ENCODE data around the gene WRAP73.
"Not testable (repeated sequence)": the region's sequence is repeated elsewhere in the genome, so short reads cannot be mapped to it uniquely, and the experiment has no call there.

The WRAP73 gene

DNA sequence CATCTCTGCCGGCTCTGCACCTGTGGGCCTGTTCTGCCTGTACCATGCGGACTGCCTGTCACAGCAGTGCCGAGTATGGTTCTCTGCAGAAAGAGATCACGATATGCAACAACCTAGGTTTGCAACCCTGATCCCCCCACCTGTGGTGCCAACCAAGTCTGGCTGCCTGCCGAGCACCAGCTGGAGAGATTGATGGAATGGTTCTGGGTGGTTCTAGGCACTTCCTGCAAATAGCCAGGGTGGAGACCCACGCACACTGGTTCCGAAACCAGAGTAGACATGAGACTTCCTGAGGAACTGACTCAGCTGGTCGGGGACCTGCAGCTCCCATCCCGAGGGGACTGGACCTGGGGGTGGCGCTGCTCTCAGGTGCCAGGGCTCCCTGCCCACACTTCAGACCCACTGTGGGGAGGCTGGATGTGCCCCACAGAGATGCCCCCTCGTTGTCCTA lies 19.7 kb downstream of the WRAP73 start:
- no peak for DNase-seq (ENCODE audit: low spot score)

DNA sequence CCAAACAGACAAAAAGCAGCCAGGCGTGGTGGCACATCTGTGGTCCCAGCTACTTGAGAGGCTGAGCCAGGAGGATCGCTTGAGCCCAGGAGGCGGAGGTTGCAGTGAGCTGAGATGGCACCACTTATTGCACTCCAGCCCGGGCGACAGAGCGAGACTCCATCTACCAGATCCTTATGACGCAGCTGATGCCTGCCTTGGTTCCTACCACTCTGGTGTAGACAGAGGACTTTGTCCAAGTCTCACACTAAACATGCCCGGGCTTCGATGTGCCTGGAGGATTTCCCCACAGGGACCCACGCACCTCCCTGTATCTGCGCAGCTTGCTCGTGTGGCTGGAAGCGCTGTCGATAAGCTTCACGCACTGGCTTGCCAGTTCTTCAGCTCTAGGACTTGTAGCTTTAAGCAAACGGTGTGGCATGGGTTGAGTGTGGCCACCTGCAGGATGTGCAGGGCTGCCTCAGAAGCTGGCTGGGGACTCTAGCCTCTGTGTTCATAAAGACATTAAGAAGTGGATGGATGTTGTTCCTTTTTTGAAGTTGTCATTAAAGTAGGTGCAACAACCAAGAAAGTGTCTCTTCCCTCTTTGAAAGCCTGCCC lies 20.2 kb downstream of the WRAP73 start:
- no peak for DNase-seq (ENCODE audit: low spot score)

DNA sequence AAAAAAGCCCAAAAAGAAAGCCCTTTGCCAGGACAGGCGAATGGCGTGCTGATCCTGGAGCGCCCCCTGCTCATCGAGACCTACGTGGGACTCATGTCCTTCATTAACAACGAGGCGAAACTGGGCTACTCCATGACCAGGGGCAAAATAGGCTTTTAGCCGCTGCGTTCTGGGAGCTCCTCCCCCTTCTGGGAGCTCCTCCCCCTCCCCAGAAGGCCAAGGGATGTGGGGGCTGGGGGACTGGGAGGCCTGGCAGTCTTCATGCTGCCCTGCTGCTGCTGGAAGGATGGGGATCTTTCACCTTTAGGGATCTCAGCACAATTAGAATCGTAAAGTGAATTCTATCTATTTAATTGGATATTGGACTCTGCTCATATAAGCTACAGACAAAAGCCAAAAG lies 21.5 kb downstream of the WRAP73 start:
- DNase-seq (ENCODE audit: low spot score) = no peak

DNA sequence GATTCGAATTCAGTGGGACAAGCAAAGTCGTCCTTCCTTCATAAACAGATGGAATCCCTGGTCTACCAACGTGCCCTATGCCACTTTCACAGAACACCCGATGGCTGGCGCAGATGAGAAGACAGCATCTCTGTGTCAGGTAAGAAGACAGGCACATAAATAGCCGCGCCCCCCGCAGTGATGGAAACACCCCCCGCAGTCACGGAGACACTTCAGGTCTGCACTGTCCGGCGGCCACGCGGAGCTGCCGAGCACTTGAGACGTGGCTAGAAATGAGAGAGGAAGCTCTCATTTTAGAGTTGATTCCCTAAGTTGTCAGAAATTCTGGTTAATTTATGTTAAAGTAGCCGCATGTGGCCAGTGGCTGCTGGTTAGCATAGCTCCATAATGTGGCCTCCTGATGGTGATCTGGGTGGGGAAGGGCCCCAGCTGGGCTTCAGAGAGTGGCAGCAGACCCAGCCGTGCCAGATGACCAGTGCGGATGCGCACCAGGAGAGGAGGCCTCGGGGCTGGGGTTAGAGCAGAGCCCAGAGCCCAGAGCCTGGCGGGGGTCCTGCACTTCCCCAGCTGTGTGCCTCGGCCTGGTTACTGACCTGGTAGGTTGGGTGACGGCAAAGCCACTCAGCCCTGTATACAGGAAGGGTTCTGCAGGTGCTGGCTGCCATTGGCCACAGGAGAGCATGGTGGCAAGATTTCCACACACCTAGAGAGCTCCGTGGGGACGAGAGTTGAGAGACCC lies 22.2 kb downstream of the WRAP73 start:
- DNase-seq (ENCODE audit: low spot score) = no peak

DNA sequence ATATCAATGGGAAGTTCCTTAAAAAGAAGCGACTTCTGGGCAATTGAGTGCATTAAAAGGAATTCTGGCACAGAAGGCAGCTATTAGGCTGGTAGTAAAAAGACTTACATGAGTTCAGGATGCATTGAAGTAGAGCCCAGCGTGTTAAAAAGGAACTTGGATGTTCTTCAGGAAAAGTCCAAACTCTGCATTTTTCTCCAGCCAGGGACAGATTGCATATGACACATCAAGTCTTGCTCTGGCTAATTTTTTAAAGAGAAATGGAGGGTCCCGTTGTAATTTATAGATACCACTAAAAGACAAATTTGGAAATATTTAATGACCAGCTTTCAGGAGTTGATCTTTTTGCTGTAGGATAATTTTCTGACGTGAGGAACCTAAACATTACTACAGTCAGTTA lies 23.9 kb downstream of the WRAP73 start:
- no peak for DNase-seq (ENCODE audit: low spot score)

DNA sequence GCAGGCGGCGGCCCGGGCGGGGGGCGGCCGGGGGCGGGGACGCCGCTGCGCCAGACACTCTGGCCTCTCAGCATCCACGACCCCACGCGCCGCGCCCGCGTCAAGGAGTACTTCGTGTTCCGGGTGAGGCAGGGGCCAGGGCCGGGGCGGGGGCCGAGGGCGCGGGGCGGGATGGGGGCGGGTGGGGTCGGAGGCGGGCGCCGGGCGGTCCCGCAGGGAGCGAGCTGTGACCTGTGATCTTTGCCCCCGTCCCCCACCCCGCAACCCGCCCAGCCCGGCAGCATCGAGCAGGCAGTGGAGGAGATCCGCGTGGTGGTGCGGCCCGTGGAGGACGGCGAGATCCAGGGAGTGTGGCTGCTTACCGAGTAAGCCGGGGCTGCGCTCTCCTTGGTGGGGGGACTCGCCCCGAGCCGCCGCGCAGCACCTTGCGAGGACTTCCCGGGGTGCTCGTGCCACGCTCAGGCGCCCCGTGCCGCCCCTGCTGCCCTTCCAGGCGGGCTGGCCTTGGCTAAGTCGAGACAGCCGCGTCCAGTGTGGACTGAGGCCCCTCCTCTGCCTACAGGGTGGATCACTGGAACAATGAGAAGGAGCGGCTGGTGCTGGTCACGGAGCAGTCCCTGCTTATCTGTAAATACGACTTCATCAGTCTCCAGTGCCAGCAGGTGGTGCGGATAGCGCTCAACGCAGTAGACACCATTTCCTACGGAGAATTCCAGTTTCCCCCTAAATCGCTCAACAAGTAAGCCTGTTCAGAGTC lies 24.6 kb downstream of the WRAP73 start:
- DNase-seq (ENCODE audit: low spot score) = no peak

DNA sequence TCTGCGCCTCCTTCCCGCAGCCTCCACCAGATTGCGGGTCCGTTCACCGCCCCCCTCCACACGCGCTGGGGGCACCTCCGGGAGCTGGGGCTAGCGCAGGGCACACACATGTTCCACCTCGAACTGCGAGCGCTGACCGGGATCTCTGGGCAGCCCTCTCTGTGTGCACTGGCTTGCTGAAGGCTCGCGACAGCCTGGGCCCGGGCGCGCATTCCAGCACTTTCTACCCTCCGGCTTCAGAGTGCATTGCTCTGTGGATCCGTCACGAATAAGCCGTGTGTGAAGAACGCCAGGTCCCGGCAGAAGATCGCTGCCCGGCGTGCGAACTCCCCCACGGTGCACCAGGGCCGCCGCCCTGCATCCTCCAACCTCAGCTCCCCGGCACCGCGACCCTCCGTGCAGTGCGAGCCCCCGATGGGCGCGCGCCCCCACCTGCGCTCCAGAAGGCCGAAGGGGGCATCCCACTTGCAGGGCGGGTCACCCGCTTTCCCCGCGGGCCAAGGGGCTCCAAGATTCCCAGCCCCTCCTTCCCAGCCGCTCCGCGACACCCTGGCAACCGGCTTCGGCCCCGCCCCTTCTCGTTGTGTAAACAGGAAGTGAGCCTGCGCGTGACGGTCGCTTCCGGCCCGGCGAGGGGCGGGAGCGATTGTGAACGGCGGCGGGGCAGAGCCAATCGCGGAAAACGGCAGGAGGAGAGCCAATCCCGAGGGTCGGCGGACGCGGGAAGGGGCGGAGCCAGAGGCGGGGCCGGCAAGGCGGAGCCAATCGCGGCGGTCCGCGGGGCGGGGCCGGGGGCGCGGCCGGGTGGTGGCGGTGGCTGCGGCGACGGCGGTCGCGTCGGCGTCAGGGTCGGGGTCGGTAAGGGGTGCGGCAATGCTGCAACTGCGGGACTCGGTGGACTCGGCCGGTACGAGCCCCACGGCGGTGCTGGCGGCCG lies 25.4 kb downstream of the WRAP73 start, which contains the start of gene TPRG1L:
TPRG1L (plus strand) TSS at position 816 of the 937 bp plus-strand sequence; CDS start at position 874, 58 bp downstream.
- peak; percentile 97 for DNase-seq (ENCODE audit: low spot score)

DNA sequence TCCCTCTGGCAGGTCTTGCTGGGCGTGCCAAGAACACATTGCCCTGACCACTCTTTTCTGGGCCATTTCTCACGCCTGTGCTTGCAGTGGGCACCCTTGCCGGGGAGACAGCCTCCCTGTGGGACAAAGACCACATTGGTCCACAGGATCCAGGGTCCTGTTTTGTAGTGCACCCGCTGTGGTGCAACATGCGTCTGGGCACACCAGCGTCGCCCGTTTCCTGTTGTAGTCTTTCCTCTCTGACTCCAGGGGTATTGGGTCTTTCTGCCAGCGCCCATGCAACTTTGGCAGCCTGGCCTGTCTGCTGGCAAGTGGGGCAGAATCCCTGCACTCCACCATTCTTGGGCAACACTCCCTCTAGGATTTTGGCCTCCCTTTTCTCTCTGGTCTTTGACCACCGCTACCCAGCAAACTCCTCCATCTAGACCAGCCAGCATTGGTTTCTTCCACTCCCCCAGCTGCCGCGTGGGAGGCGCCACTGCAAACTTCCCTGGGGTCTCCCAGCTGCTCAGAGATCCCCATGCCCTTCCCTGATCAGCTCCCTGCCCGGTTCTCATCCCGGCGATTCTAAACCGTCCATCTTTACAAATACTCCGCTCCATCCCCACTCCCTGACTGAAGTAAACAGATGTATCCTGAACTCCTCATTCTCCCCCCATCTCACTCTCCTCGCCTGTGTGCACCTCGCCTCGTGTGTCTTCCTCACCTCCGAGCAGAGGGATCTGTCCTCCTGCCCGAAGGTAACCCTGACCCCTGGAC lies 26.3 kb downstream of the WRAP73 start:
- no peak for DNase-seq (ENCODE audit: low spot score)

DNA sequence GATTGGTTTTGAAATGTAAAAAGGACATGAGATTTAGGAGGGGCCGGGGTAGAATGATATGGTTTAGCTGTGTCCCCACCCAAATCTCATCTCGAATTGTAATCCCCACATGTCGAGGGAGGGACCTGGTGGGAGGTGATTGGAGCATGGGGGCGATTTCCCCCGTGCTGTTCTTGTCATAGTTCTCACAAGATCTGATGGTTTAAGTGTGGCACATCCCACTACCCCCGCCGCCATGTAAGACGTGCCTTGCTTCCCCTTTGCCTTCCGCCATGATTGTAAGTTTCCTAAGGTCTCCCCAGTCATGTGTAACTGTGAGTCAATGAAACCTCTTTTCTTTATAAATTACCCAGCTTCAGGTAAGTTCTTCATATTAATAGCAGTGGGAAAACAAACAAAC lies 27.8 kb downstream of the WRAP73 start:
- DNase-seq (ENCODE audit: low spot score) = not testable (repeated sequence)

DNA sequence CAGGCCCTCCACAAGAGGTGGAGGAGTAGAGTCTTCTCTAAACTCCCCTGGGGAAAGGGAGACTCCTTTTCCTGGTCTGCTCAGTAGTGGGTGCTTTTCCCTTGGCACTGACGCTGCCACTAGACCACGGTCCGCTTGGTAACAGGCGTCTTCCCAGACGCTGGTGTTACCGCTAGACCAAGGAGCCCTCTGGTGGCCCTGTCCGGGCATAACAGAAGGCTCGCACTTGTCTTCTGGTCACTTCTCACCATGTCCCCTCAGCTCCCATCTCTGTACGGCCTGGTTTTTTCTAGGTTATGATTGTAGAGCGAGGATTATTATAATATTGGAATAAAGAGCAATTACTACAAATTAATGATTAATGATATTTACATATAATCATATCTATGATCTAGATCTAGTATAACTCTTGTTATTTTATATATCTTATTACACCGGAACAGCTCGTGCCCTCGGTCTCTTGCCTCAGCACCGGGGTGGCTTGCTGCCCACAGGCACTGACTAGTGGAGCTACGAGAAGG lies 28.7 kb downstream of the WRAP73 start:
- peak; percentile 72 for DNase-seq (ENCODE audit: low spot score)

DNA sequence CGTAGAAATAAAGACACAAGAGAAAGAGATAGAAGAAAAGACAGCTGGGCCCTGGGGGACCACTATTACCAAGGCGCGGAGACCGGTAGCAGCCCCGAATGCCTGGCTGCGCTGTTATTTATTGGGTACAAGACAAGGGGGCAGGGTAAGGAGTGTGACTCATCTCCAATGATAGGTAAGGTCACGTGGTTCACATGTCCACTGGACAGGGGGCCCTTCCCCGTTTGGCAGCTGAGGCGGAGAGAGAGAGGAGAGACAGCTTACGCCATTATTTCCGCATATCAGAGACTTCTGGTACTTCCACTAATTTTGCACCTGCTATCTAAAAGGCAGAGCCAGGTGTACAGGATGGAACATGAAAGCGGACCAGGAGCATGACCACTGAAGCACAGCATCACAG lies 29.2 kb downstream of the WRAP73 start:
- DNase-seq (ENCODE audit: low spot score) = no peak

DNA sequence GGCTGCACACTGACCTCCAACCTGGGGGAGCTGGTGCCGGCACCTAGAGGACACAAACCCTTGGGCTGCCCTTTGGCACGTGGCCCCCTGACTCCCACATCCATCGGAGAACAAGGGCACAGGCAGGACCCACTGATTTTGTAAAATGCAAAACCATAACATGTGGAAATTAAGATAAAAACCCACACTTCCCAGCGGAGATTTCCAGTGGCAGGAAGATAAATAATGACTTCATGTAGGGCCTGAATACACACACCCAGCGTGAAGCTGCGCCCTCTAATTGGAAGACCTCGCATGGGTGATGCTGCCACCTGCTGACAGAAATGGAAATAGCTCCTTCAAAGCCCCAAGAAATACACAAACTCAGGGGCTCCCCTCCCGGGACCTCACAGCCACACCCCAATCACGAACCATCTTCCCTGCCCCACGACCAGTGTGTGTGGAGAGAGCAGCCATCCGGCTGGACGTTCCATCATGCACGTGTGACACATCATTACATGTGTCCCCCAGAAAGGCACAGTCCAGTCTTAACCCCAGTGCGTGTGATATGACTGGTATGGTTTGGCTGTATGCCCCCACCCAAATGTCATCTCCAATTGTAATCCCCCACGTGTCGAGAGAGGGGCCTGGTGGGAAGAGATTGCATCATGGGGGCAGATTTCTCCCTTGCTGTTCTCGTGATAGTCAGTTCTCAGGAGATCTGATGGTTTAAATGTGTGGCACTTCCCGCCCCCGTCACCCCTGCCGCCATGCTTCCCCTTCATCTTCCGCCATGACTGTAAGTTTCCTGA lies 30.8 kb downstream of the WRAP73 start:
- DNase-seq (ENCODE audit: low spot score) = peak; percentile 85

DNA sequence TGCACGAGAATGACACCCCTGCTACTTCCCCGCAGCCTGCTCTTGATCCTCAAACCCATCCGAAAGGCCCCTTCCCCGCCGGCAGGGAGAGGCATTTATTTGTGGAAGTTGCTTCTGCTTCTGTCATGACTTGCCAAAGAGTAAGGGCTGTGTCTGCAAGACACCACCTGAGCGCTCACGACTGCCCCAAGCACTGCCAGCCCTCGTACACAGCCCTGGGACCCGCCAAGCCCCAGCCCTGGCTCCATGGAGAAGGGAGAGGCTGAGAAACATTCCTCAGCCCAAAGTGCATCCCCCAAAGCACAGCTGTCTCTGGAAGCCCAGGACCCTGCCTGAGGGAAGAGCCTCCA lies 31.4 kb downstream of the WRAP73 start:
- DNase-seq (ENCODE audit: low spot score) = no peak

DNA sequence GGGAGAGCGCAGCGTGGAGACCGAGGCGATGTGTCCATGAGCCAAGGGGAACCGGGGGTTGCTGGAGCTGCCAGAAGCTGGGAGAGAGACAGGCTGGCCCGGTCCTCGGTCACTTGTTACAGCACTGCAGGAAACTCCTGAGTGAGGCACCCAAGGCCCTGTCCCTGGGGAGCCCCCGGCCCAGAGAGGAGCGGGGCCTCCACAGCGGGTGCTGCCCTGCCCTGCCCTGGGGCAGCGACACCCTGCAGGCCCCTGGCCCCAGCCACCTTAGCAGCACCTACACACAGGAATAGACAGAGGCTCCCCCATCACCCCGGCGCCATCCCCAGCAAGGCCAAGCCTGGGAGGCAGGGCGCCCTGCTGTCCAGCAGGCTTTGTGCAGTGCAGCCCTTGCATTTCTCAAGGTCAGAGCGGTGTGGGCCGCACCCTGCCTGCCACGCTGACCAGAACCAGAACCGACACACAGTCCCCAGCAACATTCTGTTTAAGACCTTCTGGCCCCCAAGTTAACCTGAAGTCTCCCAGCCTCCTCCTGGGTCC lies 32.0 kb downstream of the WRAP73 start:
- no peak for DNase-seq (ENCODE audit: low spot score)

DNA sequence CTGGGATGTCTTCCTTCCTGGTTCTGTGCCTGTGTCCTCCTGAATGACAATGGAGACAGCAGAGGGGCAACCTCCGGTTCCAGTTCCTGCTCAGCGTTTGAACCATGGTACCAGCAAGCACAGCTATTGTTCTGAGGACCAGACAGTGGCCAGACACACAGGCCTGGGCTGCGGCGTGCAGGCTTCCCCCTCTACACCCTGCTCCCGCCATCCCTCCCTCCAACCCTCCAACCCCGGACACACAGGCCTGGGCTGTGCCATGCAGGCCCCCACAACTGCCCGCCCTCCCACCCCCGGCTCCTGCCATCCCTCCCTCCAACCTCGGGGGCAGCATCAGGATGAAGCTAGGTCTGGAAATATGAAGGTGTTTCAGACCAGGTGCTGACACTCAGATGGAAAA lies 33.0 kb downstream of the WRAP73 start:
- DNase-seq (ENCODE audit: low spot score) = no peak

DNA sequence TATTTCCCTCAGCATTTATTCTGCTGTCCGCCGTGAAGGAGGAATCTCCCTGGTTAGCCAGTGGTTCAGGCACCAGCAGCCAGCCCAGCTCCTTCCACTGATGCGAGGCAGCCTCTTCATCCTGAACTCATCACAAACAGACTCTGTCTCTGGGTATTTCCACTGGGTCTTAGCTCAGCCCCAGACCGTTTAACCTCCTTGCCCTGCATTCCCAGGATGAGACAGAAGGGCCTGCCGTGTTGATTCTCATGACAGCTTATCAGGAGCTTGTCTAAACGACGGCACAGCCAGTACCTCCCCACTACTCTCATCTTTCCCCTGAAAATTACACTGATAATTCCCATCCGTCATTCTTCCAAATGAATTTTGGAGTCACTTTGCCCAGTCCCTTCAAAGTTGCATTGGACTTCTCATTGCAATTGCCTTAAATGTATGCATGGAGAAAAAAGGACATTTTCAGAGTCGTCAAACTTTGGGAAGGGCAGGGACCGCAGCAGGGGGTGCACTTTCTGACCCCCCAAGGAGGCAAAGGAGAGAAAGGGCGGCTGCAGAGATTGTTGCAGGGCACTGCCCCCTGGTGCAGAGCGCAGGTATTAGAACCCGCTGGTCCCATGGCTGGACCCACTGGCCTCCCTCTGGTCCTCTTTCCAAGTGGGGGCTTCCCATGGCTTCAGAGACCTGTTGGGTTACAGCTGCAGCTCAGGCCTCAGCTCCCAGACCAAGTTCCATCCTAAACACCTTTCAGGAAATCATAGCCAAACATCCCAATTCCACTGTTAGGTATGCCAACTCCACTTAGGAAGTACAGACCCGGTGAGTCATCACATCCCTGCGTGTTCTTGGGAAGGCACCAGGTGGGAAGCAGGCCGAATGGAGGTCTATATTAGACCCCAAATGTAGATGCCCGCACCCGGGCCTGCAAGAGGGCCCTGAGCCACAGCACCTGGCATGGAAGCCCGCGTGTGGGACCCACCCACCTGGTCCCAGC lies 34.9 kb downstream of the WRAP73 start:
- no peak for DNase-seq (ENCODE audit: low spot score)

DNA sequence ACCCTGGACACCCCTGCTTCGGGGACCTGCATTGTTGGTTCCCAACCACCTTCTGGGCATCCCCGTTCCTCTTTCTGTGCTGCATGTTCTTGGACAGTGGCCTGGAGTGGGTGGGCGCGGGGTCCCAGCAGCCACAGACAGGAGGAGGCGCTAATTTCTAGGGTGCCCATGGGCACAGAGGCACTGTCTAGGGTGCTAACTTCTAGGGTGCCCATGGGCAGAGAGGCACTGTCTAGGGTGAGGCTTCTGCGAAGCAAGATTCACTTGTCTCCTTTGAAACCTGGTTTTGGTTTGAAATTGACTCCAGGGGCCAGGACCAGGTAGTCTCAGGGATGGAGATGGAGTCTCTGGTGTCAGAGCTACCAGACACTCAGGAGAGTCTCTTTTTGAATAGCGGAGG lies 37.8 kb downstream of the WRAP73 start:
- DNase-seq (ENCODE audit: low spot score) = no peak

DNA sequence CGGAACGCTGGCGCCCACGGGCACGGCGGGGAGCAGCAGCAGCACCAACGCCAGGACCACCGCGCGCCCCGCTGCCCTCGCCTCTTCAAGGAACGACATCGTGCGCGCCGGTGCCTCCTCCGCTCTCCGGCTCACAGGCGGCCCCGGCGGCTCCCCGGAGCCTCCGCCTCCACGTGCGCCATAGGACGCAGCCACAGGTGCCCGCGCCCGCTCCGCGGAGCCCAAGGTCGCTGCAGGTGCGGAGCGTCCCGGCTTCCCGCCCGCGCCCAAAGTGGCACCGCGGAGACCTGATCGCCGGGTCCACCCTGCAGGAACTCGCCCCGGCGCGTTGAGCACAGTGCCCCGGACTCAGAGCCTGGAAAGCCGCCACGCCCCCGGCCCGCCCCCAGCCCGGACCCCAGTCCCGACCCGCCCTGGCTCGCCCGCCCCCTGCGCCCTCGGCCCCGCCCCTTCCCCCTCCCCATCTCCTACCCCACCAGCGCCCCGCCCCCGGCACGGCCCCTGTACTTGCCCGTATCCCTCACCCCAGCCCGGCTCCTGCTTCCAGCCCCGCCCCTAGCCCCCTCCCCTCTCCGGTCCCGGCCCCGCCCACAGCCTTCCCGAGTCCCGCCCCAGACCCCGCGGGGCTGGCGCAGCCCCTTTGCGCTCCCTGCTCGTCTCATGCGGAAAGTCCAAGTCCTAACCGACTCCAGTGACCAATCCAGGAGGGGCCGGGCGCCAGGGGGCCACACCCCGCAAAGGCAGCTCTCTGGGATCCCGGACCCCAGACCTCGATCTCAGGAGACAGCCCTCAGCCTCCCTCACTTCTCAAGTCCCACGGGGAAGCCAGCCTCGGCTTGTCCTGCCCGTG lies 38.5 kb downstream of the WRAP73 start, which contains the start of gene MEGF6:
MEGF6 (minus strand) TSS at position 339 of the 850 bp plus-strand sequence; CDS start at position 99, 240 bp downstream.
- peak; percentile 56 for DNase-seq (ENCODE audit: low spot score)
